HAP-1 (cell line): ENCODE data around the gene P4HA2.

Experiments used
- DNase-seq, 2 experiments: peaks; one replicate each; pipeline ENCODE4 v3.0.0-alpha.2; 2016 to 2020; ENCODE audit warnings: low spot score in 2 of 2
- H3K27me3 ChIP-seq: fragments of 250-450 bp; sonication (Bioruptor Pico); 2 replicates; pipeline ENCODE4 v1.5.1; 2020; ENCODE audit warnings: low read depth, mild to moderate bottlenecking, moderate library complexity
- H3K36me3 ChIP-seq: fragments of 250-450 bp; sonication (Bioruptor Pico); replicated peaks from 2 replicates; pipeline ENCODE4 v1.5.1; 2020; ENCODE audit warnings: mild to moderate bottlenecking
- H3K4me1 ChIP-seq: fragments of 250-450 bp; sonication (Bioruptor Pico); 2 replicates; pipeline ENCODE4 v1.5.1; 2020; ENCODE audit warnings: mild to moderate bottlenecking
- H3K4me3 ChIP-seq: fragments of 250-450 bp; sonication (Bioruptor Pico); 2 replicates; pipeline ENCODE4 v1.5.1; 2020; ENCODE audit warnings: mild to moderate bottlenecking, moderate library complexity
- H3K9me3 ChIP-seq: fragments of 250-450 bp; sonication (Bioruptor Pico); 2 replicates; pipeline ENCODE4 v1.5.1; 2020; ENCODE audit warnings: mild to moderate bottlenecking, moderate library complexity
- in situ Hi-C: fragments of 300-500 bp; cut with MboI; formaldehyde crosslinking; loops from 3 replicates; pipeline ENCODE4 v1.14.3; 2020; ENCODE audit warnings: low sequenced_read_pairs, inconsistent platforms, mixed read lengths

P4HA2 gene

DNA sequence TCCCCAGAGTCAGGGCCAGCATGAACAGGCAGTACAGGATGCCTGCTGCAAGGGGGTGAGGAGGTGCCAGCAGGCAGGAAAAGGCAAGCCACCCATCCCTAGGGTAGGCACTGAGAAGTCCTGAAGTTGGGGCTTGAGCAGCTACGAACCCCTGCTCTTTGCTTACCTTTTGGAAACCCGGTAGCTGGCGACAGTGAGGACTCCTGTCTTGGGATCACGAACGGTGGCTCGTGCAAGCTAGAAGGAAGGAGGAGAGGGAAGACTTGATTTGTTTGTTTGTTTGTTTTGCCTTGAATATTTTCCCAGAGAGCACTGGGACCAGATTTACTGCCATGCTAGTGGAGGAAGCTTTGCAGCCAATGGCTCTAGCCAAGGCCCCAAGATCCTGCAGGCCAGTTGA is 23.7 kb downstream of the P4HA2 start:
- Histone ChIP-seq H3K9me3 (no peaks in the 10 kb centered on the region), H3K36me3 (no peaks in the 10 kb centered on the region; the same call in none of the 2 replicates), H3K4me3 (no peak overlapping the region)

GRCh38 chr5:132203464-132203818 is 24.2 kb downstream of the P4HA2 start:
- no peaks in the 10 kb centered on the region for H3K9me3 ChIP-seq
- no peaks in the 10 kb centered on the region for H3K27me3 ChIP-seq
- H3K4me1 ChIP-seq, result no peaks in the 10 kb centered on the region
- DNase-seq, result no peak
- H3K36me3 ChIP-seq, result no peaks in the 10 kb centered on the region; the same call in none of the 2 replicates
- no peak overlapping the region for H3K4me3 ChIP-seq
- in situ Hi-C loops, result no loop called here

More for the DNA sequence above, 23.7 kb downstream of the P4HA2 start:
- Histone ChIP-seq H3K4me1 (no peaks in the 10 kb centered on the region), H3K27me3 (no peaks in the 10 kb centered on the region)
- in situ Hi-C loops, result no loop called here
- DNase-seq, result no peak

DNA sequence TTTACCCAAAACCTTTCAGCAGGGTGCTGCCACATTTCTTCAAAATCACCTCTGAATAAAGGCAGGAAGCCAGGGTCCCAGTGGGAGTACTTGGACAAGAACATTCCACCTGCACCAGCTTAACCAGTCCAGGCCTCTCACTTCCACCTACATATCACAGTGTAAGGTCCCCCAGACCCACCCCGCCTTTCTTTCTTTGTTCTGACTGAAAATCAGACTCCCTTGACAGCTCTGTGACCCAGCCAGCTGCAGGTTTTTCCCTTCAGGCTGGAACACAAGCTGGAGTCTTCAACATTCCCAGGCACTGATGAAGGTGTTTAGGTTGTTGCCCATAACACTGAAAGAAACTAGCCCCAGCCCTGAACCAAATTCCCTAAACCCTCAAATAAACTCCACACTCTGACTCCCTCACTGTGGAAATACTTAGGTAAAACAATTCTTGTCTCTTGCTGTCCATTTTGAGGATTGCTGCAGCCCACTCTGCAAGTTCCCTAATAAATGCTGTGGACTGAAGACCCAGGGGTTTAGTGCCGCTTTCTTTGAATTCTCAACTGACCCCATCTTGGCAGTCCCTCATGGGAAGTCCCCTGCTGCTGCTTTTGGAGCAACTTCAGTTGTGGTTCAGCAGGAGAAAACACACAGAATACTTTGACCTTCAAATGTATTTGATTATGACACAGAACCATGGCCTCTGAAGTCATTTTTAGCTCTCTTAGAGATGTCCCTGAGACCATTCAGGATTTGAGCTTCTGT is 24.8 kb downstream of the P4HA2 start:
- Histone ChIP-seq H3K36me3 (no peaks in the 10 kb centered on the region; the same call in none of the 2 replicates), H3K4me3 (no peak overlapping the region), H3K9me3 (no peaks in the 10 kb centered on the region), H3K4me1 (no peaks in the 10 kb centered on the region), H3K27me3 (no peaks in the 10 kb centered on the region)
- in situ Hi-C loops, result no loop called here
- DNase-seq, result no peak

DNA sequence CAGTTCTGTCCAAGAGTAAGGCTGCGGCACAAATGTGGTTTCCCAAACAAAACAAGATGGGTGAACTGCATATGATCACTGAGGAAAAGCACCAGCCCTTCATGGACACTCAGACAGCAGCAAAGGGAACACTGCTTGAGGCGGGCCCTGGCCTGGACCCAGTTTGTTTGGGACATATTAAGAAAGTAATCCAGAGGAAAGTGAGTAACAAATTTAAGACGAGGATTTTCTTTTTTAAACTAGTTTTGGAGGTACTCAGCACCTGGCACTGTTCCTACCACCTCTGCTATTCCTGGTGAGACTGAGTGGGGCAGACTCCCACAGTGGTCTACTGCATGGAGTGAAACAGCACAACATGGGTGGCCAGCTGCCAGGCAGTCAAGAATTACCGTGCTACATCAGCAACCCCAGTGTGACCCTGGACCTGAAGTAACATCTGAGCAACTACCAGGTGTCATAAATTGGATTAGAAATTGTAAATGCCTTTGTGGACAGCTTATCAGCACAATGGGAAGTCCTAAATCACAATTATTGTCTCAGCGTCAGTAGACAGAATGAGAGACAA is 28.5 kb downstream of the P4HA2 start:
- Histone ChIP-seq H3K27me3 (no peaks in the 10 kb centered on the region), H3K4me1 (no peaks in the 10 kb centered on the region), H3K4me3 (no peak overlapping the region), H3K9me3 (no peaks in the 10 kb centered on the region), H3K36me3 (no peaks in the 10 kb centered on the region; the same call in 1 of the 2 replicates)
- in situ Hi-C loops, result no loop called here
- no peak for DNase-seq

DNA sequence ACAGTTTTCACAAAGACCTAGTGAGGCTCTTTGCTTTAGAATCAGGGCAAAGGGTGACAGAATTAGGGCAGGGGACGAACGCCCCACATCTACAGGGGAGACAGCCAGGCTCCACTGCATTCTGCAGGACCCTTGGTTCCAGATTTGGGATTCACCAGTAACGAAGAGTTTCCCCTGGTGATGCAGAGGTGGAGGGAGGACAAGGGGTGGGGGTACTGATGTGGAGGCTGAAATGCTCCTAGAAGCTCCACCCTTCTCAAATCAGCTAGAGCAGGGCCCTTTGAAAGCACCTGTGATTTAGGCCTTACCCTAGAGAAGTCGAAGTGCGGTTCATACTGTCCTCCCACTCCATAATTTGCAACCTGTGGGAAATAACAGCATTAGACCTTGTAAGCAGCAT is 29.1 kb downstream of the P4HA2 start:
- DNase-seq, result no peak
- in situ Hi-C loops, result no loop called here
- H3K36me3 ChIP-seq, result no peaks in the 10 kb centered on the region; the same call in 1 of the 2 replicates
- H3K4me1 ChIP-seq, result no peaks in the 10 kb centered on the region
- no peaks in the 10 kb centered on the region for H3K9me3 ChIP-seq
- no peak overlapping the region for H3K4me3 ChIP-seq
- H3K27me3 ChIP-seq, result no peaks in the 10 kb centered on the region

GRCh38 chr5:132195727-132196126 is 31.9 kb downstream of the P4HA2 start:
- H3K4me3 ChIP-seq, result no peak overlapping the region
- DNase-seq, result no peak
- H3K36me3 ChIP-seq, result peaks cover 3% of the 10 kb centered on the region
- H3K4me1 ChIP-seq, result no peaks in the 10 kb centered on the region
- no peaks in the 10 kb centered on the region for H3K27me3 ChIP-seq
- in situ Hi-C loops, result no loop called here
- no peaks in the 10 kb centered on the region for H3K9me3 ChIP-seq

GRCh38 chr5:132193165-132193694 is 34.4 kb downstream of the P4HA2 start:
- no peaks in the 10 kb centered on the region for H3K4me1 ChIP-seq
- peaks cover 3% of the 10 kb centered on the region for H3K36me3 ChIP-seq
- in situ Hi-C loops, result no loop called here

GRCh38 chr5:132190161-132190817 is 37.4 kb downstream of the P4HA2 start:
- H3K4me1 ChIP-seq, result no peaks in the 10 kb centered on the region
- H3K27me3 ChIP-seq, result no peaks in the 10 kb centered on the region
- H3K36me3 ChIP-seq, result peaks cover 3% of the 10 kb centered on the region
- in situ Hi-C loops, result no loop called here
- DNase-seq, result peak; percentile 52 to 75
- H3K9me3 ChIP-seq, result no peaks in the 10 kb centered on the region
- H3K4me3 ChIP-seq, result no peak overlapping the region

More at GRCh38 chr5:132193165-132193694, 34.4 kb downstream of the P4HA2 start:
- Histone ChIP-seq H3K4me3 (no peak overlapping the region), H3K9me3 (no peaks in the 10 kb centered on the region), H3K27me3 (no peaks in the 10 kb centered on the region)
- no peak for DNase-seq

- in situ Hi-C loops, result no loop called here
- no peaks in the 10 kb centered on the region for H3K4me1 ChIP-seq
- no peaks in the 10 kb centered on the region for H3K9me3 ChIP-seq
- H3K36me3 ChIP-seq, result no peaks in the 10 kb centered on the region
- no peaks in the 10 kb centered on the region for H3K27me3 ChIP-seq
- no peak overlapping the region for H3K4me3 ChIP-seq
- DNase-seq, result peak in 1 of 2 experiments; percentile 23
Measured at GRCh38 chr5:132184588-132184987, 43.1 kb downstream of the P4HA2 start.

GRCh38 chr5:132183723-132184122 is 43.9 kb downstream of the P4HA2 start:
- Histone ChIP-seq H3K27me3 (no peaks in the 10 kb centered on the region), H3K36me3 (no peaks in the 10 kb centered on the region), H3K4me3 (no peak overlapping the region), H3K4me1 (no peaks in the 10 kb centered on the region), H3K9me3 (no peaks in the 10 kb centered on the region)
- no peak for DNase-seq
- in situ Hi-C loops, result no loop called here

GRCh38 chr5:132182359-132183040 is 45.2 kb downstream of the P4HA2 start:
- H3K9me3 ChIP-seq, result no peaks in the 10 kb centered on the region
- in situ Hi-C loops, result no loop called here
- no peaks in the 10 kb centered on the region for H3K36me3 ChIP-seq
- no peak overlapping the region for H3K4me3 ChIP-seq
- no peaks in the 10 kb centered on the region for H3K27me3 ChIP-seq
- DNase-seq, result no peak
- H3K4me1 ChIP-seq, result no peaks in the 10 kb centered on the region

GRCh38 chr5:132181011-132181629 is 46.5 kb downstream of the P4HA2 start:
- DNase-seq, result no peak
- no peak overlapping the region for H3K4me3 ChIP-seq
- no peaks in the 10 kb centered on the region for H3K4me1 ChIP-seq
- in situ Hi-C loops, result no loop called here
- H3K36me3 ChIP-seq, result no peaks in the 10 kb centered on the region
- no peaks in the 10 kb centered on the region for H3K9me3 ChIP-seq
- H3K27me3 ChIP-seq, result no peaks in the 10 kb centered on the region

DNA sequence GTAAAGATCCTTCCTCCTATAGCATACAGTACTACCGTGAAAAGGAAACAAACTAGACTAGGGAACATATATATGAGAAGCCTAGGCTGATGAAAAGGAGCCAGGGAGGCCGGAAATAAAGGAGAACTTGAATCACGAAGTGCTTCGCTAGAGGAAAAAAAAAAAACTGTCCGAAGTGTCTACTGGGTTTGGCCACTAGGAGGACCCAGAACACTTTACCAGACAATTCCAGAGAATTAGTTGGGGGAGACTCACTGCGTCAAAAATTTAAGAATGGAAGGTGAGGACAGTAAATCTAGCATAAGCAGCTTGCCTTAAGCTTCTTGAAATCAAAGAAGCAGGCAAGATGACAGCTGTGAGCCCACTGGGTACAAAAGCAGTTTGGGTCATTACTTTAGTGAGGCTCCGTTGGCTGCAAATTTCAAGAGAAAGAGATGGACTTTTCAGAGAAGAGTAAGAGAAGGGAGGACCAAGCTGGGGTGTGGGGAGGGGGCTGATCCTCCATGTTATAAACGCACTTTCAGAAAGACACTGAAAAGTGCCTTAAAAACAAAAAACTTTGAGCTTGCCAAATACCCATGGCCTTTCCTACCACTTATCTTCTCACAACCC is 47.4 kb downstream of the P4HA2 start:
- Histone ChIP-seq H3K27me3 (no peaks in the 10 kb centered on the region), H3K9me3 (no peaks in the 10 kb centered on the region), H3K4me3 (no peak overlapping the region), H3K4me1 (no peaks in the 10 kb centered on the region), H3K36me3 (no peaks in the 10 kb centered on the region)
- in situ Hi-C loops, result no loop called here
- DNase-seq, result peak; percentile 39 to 66
